IMR-90 (cell line): ENCODE results near the gene CDC7.

Source experiments
- CTCF ChIP-seq: conservative IDR thresholded peaks from 2 replicates; pipeline ENCODE4 v1.5.1; 2012; ENCODE audit warnings: mild to moderate bottlenecking, low read depth, low read length, improper control_type of control experiment
- ELK1 ChIP-seq: fragments of 150-350 bp; IDR thresholded peaks from 2 replicates; pipeline ENCODE4 v1.6.1; 2016; ENCODE audit warnings: low read depth, mild to moderate bottlenecking, low read length, moderate library complexity, borderline replicate concordance
- POLR2A ChIP-seq: IDR thresholded peaks from 2 replicates; pipeline ENCODE4 v1.6.1; 2012; ENCODE audit warnings: mild to moderate bottlenecking, low read depth, low read length

- no peak for TF ChIP-seq POLR2A
- peak; percentile 45 for TF ChIP-seq CTCF
- no peak for TF ChIP-seq ELK1
Measured at GRCh38 chr1:91502672-91503184, 2.1 kb downstream of the CDC7 start.
